HG03457 (cell line): ENCODE results near the gene CLK2.
"Not testable (repeated sequence)": the region's sequence is repeated elsewhere in the genome, so short reads cannot be mapped to it uniquely, and the experiment has no call there.

Source experiments
- ATAC-seq: cut with Tn5 transposase; IDR thresholded peaks from one replicate; pipeline ENCODE4 v1.9.1; 2021; ENCODE audit warnings: moderate number of reproducible peaks; ENCODE audit not compliant: unreplicated experiment

CLK2 gene

DNA sequence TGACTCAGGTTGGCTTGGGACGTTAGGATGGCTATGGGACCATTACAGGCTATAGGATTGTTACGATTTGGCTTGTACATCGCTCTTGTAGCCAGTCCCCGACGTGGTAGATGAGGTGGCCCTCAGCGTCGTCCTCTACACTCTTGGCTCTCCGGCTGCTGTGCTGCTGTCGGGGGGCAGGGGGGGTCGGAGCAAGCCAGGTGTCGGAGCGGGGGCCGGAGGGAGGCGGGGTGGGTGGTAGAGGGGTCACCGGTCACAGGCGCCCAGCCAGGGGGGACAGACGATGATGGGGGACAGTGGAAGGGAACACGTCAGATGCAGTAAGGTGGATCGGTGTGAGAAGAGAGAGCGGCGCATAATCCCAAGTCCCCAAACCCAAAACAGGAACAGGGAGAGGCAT is 4.7 kb downstream of the CLK2 start:
- ATAC-seq = no peak

DNA sequence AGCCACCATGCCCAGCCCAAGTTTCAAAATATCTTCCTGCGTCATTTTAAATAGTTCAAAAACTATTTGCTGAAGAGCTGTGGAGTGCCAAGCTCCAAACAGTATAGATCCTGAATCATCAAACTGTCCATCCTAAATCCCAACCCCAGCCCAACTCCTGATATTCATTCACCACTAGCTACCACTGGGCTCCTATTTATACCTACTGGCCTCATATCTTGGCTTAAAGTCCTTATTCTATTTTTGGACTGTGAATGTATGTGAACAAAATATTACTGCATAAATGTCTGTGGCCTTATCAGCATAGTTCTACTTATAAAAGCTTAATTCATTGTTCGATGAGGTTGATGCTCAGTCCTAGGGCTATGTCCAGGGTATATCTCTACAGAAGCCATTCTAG is 5.9 kb downstream of the CLK2 start:
- no peak for ATAC-seq

DNA sequence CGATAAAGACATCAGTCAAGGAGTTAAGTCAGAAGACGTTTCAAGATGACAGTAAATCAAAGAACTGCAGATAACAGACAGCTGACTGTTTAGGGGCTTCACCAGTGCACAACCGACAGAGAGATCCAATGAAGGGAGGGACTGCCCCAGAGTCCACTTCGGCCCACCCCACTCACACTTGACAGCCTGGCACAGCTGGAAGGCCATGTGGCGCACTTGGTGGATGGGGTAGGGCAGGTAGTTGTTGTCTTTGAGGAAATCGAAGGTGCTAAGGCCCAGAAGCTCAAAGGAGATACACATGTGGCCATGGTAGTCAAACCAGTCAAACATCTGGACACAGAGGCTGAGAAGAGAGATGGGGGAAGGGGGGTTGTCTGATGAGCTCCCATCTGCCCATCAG is 6.8 kb downstream of the CLK2 start:
- ATAC-seq = no peak

- no peak for ATAC-seq
These were observed 10.2 kb downstream of the CLK2 start for GRCh38 chr1:155263067-155263466.

DNA sequence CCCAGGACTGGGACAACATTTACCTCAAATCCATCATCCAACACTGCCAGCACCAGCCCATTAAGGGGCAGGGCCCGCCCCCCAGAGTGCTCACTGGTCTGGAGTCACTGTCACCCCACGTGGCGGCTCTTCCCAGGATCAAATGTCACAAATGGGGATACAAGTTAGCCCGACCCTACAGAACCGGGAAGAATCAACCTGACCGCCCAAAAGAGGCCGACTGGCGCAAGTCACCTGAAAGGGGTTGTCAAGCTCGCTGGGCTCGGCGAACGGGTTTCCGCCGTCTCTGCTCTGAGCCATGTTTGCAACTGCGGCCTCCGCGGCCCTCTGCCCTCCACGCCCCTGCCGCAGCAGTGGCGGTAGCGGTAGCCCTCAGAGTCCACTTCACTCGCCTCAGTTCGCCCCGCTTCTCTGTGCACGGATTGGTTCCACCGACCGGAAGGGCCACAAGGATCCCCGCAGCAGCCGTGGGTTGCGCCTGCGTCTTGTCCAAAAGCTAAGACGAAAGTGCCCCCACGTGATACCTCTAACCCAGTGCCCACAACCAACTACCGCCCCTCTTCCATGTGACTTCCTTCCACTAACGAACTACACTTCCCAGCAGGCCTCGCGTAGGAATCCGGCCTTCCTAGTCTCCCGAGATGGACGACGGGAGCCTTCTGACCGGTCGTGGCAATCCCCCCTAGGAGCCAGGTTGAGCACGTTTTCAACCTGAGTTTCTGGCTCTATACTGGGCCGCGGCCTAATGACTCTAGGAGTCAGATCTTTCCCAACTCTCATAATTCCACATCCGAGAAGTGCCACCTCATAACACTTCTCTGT is 11.2 kb downstream of the CLK2 start, which contains the start of gene SCAMP3:
SCAMP3 (minus strand) TSS at position 509 of the 822 bp plus-strand sequence; CDS start at position 300, 209 bp downstream.
- peak; percentile 66 for ATAC-seq

- no peak for ATAC-seq
These were observed 11.8 kb downstream of the CLK2 start for GRCh38 chr1:155261493-155261851.

DNA sequence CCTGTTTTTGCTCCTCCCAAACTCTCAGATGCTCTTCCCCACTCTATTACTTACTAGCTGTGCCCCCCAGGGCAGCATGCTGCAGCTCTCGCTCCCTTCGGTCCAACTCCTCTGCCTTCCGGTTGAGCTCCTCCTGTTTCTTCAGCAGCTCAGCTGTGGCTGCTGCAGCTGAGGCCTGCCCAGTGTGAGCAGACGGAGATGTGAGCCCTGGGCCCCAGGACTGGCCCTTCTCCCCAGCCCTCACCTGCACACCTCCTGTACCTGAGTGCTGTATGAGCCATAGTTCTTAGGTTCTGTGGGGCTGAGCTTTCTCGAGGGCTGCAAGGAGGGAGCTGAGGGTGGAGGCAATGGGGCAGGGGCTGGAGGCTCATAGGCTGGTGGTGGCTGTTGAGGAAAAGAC is 13.0 kb downstream of the CLK2 start:
- ATAC-seq = no peak

GRCh38 chr1:155256058-155256852 is 17.0 kb downstream of the CLK2 start:
- ATAC-seq = no peak

GRCh38 chr1:155255243-155256007 is 17.9 kb downstream of the CLK2 start, which contains the start of gene ENTREP3:
Gene ENTREP3 (minus strand): TSS chr1:155255483. CDS start chr1:155254877, 606 bp downstream.
- no peak for ATAC-seq

DNA sequence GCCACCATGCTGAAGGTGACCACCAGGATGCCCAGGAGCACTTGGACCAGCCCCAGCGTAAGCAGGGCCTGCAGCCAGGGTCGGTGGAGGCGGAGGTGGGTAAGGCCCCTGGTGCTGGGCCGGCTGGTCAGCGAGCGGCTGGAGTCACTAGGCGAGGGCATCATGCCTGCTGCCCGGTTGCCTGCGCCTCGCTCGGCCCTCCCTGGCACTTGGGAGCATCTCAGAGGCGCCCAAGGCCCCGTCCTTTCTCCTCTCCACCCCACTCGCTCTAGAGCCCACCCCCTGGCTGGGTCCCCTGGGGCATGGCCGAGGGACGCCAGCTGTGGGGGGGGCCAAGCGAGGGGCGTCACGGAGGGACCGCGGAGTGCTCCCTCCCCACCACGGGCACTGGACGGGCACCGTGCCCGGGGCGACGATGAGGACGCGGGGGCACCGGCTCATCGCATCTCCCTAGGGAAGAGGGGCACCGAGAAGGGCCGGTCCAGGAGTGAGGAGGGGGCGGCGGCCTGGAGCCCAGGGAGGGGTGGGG is 18.5 kb downstream of the CLK2 start:
- ATAC-seq = no peak

- no peak for ATAC-seq
These were observed 19.0 kb downstream of the CLK2 start for GRCh38 chr1:155254228-155254713.

DNA sequence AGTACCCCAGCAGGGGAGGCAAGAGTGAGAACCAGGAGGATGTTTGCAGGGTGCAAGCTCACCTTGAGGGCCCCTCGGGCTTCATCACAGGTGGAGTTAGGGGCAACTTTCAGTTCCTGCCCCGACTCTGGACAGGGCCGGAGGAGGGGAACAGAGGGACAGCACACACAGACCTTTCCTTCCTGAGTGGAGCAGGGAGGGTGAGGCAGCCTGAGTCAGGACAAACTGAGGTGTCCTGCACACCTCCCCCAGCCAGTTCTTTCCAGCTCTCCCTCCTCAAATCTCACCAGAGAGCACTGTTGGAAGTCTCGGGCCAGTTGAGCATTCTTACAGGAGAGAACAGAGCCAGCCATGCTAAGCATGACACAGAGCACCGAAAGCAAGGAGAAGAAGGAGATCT is 19.5 kb downstream of the CLK2 start:
- ATAC-seq = no peak

DNA sequence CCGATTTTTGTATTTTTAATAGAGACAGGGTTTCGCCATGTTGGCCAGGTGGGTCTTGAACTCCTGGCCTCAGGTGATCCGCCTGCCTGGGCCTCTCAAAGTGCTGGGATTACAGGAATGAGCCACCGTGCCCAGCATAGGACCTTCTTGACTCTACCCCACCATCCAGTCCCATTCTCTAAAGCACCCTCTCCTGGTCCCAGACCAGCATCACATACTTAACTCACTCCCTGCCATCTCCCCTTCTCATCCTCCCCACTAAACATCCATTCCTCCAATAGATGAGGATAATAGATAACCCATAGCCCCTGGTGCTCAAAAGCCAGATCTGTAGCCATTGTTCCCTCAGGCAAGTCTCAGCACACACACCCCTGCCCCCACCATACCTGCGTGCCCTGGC is 20.1 kb downstream of the CLK2 start:
- no peak for ATAC-seq

DNA sequence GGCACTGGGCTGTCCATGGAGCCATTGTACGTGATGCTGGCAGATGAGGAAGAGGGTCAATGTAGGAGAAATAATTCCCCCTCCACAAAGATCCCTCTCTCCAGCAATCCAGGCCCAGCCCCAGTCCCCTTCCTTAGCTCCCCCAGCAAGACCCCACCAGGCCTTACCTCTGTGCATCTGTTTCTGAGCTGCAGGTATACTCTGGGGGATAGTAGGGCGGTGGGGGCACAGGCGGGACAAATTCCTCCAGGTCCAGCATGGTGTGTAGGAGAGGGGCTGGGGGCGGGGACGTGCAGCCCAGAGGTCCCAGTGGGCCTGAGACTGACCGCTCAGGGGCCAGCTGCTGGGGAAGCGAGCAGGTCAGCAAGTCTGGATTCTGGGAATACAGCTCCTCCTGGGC is 21.7 kb downstream of the CLK2 start:
- no peak for ATAC-seq

- ATAC-seq = peak; percentile 70
These were observed 22.5 kb downstream of the CLK2 start for GRCh38 chr1:155250633-155251449.

DNA sequence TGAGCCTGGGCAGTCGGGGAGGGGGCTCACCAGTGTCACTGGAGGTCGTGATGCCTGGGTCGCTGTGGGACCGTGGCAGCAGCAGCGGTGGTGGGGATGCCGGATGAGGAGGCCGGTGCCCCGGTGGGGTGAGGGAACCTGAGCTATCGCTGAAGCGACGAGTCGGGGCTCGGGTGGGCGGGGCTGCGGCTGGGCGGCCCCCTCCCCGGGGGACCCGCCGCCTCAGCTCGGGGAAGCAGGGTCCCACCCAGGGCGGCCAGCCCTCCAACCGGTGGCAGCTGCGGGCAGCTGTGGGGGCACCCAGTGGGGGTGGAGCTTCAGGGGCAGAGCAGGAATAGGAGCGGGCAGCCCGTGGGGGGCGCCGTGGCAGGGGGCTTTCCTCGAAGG is 23.1 kb downstream of the CLK2 start:
- ATAC-seq = peak; percentile 12

DNA sequence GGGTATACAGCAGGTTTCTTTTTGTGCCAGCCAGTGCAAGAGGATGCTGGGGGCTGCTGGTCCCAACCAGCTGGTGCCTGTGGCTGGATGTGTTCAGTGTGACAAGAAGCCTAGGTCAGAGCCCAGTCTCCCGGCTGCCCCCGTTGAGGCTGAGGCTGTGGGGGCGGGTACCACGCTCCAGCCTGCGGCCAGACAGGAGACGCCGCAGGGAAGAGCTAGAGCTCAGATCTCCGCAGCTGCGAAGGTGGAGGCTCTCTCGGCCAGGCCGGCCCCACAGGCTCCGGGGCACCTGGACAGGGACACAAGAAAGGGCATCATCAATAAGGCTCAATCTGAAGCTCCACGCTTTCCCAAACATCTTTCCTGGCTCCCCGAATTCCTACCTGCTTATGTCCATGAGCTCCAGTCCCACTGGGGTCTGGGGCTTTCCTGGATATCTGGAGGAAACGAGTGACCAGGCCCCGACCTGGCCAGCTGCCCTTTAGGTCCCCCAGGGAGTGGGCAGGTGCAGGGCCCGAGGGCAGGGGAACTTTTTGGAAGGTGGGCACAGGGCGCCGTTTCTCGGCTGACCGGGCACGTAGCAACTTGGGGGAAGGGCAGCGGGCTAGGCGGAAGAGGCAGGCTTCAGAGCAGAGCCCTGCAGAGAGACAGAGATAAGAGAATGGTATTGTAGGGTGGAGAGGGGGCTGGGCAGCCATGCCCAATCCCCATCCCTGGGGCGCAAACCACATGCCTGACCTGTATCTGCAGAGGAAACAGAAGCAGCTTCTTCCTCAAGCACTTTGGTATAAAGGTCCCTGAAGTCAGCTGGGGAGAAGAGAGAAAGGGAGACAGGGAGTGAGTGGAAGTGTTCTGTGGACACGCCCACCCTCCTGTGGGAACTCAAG is 25.4 kb downstream of the CLK2 start:
- no peak for ATAC-seq

DNA sequence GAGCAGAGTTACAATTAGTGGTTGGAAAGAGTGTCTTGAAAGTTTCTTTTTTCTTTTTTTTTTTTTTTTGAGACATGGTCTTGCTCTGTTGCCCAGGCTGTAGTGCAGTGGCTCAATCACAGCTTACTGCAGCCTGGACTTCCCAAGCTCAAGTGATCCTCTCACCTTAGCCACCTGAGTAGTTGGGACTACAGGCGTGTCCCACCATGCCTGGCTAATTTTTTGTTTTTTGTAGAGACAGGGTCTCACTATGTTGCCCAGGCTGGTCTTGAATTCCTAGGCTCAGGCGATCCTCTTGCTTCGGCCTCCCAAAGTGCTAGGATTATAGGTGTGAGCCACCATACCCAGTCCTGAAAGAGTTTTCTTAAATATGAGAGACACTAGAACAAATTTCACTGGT is 26.5 kb downstream of the CLK2 start:
- ATAC-seq = not testable (repeated sequence)

DNA sequence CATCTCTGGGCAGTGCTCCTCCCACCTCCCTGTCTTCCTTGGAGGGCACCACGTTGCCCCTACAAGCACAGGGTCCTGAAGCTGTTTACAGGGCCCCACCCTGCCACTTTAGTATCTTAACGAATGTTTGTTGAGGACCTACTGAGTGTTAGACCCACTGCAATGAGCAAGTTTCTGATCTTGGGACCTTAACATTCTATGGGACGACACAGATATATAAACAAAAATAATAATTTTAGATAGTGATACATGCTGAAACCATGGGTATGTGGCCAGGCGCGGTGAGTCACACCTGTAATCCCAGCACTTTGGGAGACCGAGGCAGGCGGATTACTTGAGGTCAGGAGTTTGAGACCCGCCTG is 28.2 kb downstream of the CLK2 start:
- ATAC-seq = no peak
